NOMO-1 treated with DMSO at 0.1 percent for 48 hours (cell line): ENCODE measurements around the gene PHAF1.

Experiments
- DNase-seq: peaks from one replicate; lab custom pipeline; 2025; ENCODE audit not compliant: unreplicated experiment; lab: John Stamatoyannopoulos, UW

PHAF1 gene

DNA sequence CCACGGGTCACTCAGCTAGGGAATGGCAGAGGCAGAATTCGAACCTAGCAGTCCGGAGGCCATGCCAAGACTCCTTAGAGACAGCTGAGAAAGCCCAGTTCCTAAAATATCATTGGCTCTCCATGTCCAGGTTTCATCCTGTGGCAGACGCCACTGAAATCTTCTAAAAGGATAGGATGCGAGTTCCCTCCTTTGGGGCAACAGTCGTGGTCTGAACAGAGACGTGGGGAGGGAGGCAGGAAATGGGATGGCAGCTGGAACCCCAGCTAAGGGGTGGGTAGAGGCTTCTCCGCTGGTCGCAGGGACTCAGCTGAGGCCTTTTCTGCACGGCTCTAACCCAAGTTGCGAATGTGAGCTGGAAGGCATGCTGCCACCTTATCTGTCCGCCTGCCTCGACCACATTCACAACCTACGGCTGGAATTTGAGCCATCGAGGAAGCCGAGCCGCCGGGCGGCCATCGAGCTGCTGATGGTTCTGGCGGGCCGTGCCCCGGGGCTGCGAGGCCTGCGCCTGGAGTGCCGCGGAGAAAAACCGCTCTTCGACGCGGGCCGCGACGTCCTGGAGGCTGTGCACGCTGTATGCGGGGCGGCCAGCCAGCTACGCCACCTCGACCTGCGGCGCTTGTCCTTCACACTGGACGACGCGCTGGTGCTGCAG, 52.9 kb downstream of the PHAF1 start:
- no peak for DNase-seq

GRCh38 chr16:67163164-67163998, 53.6 kb downstream of the PHAF1 start:
- no peak for DNase-seq

GRCh38 chr16:67163999-67164558, 54.3 kb downstream of the PHAF1 start:
- DNase-seq, result no peak

GRCh38 chr16:67164599-67165061, 54.9 kb downstream of the PHAF1 start, which contains the start of gene HSF4:
Gene HSF4, plus strand, starts transcription at chr16:67164745. Its CDS starts 67 bp downstream, at chr16:67164812.
- DNase-seq, result no peak

DNA sequence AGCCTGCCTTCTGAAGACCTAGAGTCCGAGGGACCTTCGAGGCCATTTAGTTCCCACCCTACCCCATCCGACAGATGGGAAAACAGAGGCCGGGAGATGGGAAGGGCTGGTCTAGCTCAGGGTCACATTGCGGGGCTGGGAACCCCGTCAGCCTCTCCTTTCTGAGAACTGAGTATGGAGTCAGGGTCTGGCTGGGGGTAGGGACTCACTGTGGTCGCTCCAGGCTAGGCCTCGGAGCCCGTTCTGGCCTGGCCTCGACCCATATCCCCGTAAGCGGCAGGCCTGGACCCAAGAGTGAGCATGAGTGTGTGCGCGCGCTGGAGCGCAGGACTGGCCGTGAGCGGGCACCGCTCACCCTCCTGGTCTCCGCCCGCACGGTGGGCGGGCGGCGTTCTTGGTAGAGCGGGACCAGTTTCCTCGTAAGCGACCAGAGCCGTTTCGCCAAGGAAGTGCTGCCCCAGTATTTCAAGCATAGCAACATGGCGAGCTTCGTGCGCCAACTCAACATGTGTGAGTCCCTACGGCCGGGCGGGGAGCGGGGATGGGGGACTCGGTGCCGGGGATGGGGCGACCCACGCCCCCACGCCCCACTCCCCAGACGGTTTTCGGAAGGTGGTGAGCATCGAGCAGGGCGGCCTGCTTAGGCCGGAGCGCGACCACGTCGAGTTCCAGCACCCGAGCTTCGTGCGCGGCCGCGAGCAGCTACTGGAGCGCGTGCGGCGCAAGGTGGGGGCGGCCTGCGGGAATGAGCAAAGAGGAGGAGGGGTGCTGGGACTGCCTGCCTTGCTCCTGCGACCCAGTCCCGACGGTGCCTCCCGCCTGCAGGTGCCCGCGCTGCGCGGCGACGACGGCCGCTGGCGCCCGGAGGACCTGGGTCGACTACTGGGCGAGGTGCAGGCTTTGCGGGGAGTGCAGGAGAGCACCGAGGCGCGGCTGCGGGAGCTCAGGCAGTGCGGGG, 55.7 kb downstream of the PHAF1 start:
- DNase-seq, result no peak

DNA sequence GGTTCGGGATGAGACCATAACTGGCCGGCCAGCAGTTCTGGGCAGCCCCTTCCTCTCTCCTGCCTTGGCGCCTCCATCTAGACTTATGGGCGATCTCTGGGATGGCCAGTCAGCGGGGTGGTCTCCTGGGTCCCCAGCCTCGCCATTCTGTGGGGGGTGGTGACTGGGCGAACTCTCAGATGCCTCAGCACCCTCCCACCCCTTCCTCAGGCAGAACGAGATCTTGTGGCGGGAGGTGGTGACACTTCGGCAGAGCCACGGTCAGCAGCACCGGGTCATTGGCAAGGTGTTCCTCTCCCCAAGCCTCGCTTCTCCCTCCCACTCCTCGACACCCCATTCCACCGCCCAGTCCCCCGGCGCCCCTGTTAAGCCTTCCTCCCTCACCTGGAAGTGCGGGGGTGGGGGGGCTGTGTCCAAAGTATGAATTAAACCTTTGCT, 56.4 kb downstream of the PHAF1 start:
- no peak for DNase-seq

GRCh38 chr16:67166598-67167168, 56.9 kb downstream of the PHAF1 start:
- no peak for DNase-seq

DNA sequence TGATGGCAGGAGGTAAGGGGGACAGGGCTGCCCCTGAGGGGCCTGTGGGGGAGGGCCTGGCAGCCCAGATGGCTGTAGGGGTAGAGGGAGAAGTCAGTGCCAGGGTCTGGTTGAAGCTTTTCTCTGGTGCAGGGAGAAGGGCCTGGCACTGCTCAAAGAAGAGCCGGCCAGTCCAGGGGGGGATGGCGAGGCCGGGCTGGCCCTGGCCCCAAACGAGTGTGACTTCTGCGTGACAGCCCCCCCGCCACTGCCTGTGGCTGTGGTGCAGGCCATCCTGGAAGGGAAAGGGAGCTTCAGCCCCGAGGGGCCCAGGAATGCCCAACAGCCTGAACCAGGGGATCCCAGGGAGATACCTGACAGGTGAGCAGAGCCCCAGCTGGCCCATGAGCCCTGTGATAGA, 57.8 kb downstream of the PHAF1 start:
- DNase-seq, result no peak

GRCh38 chr16:67169011-67169451, 59.3 kb downstream of the PHAF1 start:
- no peak for DNase-seq

DNA sequence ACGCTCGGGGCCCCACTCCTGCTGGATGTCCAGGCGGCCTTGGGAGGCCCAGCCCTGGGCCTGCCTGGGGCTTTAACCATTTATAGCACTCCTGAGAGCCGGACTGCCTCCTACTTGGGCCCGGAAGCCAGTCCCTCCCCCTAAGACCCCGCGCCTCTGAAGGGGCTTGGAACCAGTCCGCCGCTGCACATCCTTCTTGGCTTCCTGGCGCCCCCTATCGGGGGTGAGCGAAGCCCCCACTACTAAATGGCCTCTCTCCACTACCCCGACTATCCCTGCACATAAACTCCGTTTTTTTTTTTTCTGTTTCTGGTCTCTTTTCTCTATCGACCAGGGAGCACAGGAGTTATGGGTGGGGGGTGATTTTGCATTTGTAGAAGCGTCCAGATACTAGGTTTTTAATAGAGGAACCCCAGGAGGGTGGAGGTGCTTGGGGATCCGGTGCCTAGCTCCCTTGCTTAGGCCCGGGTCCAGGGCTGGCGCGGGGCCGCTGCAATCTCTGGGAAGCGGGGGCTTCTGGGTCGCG, 60.0 kb downstream of the PHAF1 start:
- DNase-seq, result no peak

- no peak for DNase-seq
Observed at GRCh38 chr16:67170168-67170948, 60.6 kb downstream of the PHAF1 start, which contains the start of gene NOL3. Gene NOL3, plus strand, starts transcription at chr16:67170538.

DNA sequence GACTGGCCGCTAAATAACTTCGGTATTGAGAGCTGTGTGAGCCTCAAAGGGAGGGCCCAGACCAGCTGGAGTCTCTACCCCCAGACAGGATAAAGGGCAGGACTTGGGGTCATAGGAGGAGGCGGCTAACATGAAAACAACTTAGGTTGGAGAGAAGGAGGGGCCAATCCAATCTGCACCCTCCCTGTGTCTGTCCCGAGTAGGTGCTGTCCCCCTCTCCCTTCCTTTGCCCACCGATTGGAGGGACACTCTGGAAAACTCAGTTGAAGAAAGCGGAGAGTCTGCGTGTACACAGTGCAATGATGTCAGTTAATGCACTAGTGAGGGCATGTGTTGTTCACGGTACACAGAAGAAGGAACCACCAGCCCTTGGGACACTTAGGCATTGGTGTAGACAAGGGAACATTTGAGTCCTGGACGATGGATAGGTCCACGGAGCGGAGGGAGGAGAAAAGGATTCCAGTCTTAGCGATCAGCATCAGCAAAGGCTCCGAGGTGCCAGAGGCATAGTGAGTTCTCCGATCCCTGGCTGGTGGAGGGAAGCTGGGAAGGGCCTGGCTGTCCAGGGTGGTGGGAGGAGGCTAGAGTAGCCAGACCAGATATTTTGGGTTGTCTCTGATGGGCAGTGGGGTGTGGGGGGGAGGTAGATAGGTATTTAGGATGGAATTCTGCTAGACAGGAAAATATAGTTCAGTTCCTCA, 61.4 kb downstream of the PHAF1 start:
- DNase-seq, result no peak

DNA sequence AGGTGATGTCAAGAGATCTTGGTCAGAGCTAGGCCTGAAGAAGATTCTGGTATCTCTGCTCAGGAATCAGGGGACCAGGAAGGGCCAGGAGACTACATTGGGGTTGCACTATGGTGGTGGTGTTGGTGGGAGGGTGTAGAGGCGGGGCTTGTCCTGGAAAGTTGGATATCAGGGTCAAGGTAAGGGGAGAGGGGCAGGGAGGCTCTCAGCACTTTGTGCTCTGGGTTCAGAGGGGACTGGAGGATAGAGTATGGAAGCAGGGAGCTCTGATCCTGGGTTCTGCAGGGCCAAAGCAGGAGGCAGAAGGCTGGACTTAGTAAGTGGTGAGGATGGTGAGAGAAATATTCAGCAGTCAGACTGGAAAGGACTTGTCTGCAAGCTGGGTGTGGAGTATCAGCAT, 63.6 kb downstream of the PHAF1 start:
- no peak for DNase-seq

DNA sequence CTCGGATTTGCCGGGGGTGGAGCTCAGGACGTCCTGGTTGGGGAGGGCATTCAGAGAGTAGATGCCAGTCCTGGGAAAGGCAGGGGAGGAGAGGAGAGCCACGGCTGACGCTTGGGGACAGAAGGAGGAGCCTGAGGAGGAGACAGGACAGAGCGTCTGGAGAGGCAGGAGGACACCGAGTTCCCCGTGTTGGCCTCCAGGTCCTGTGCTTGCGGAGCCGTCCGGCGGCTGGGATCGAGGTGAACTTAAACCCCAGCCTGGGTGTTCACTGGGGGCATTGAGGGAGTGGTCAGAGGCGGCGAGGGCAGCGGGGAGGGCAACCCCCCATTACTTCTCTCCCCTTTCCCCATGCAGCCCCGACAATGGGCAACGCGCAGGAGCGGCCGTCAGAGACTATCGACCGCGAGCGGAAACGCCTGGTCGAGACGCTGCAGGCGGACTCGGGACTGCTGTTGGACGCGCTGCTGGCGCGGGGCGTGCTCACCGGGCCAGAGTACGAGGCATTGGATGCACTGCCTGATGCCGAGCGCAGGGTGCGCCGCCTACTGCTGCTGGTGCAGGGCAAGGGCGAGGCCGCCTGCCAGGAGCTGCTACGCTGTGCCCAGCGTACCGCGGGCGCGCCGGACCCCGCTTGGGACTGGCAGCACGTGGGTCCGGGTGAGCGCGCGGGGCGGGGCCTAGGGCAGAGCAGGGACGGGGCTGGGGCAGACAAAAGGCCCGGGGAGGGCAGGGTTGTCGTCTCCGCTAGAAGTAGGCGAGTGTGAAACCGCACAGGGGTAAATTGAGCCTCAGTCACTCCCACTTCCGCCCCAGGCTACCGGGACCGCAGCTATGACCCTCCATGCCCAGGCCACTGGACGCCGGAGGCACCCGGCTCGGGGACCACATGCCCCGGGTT, 64.3 kb downstream of the PHAF1 start:
- DNase-seq, result peak; percentile 67

DNA sequence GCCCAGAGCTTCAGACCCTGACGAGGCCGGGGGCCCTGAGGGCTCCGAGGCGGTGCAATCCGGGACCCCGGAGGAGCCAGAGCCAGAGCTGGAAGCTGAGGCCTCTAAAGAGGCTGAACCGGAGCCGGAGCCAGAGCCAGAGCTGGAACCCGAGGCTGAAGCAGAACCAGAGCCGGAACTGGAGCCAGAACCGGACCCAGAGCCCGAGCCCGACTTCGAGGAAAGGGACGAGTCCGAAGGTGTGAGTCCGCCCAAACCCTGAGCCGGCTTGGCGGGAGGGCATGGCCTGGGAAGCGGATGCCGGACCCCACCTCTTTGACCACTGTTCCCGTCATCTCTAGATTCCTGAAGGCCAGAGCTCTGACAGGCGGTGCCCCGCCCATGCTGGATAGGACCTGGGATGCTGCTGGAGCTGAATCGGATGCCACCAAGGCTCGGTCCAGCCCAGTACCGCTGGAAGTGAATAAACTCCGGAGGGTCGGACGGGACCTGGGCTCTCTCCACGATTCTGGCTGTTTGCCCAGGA, 65.0 kb downstream of the PHAF1 start:
- no peak for DNase-seq

DNA sequence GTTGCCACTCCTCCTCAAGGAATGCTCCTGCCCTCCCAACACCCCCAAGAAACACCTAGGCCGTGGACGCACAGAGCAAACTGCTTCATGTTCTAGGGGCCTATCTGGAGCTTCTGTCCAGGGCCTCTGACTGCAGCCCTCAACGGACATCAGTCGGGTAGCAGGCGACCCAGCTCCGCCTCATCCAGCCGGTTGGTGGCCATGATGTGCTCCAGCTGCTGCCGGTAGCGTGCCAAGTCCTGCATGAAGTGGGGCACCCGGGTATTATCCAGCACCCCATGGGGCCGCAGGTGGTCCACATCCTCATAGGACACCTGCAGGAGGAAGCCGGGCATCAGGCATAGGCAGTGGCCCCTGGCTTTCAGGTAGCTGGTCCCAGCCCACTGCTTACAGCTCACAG, 66.9 kb downstream of the PHAF1 start:
- DNase-seq, result no peak
